Activated CD4-positive, alpha-beta T cell treated with anti-CD3 and anti-CD28 coated beads, Interleukin-2, amount 50 U/mL, for 4 hours (primary cell): Measurements from ENCODE around the gene FRMD5.

Experiments
- DNase-seq, 2 experiments: peaks; one replicate each; pipeline ENCODE4 v3.0.0-alpha.2; 2020

Gene FRMD5

GRCh38 chr15:43919540-43920253 is 275.4 kb downstream of the FRMD5 start:
- DNase-seq = no peak

GRCh38 chr15:43918717-43919116 is 276.4 kb downstream of the FRMD5 start:
- no peak for DNase-seq

GRCh38 chr15:43916326-43916660 is 278.8 kb downstream of the FRMD5 start:
- DNase-seq = no peak

GRCh38 chr15:43915631-43916325 is 279.3 kb downstream of the FRMD5 start:
- no peak for DNase-seq

- no peak for DNase-seq
These were observed 281.1 kb downstream of the FRMD5 start for GRCh38 chr15:43913941-43914340.

GRCh38 chr15:43913026-43913780 is 281.9 kb downstream of the FRMD5 start:
- no peak for DNase-seq

- no peak for DNase-seq
These were observed 282.9 kb downstream of the FRMD5 start for GRCh38 chr15:43912208-43912607.

GRCh38 chr15:43911235-43911781 is 283.8 kb downstream of the FRMD5 start:
- DNase-seq = no peak

GRCh38 chr15:43908516-43909050 is 286.5 kb downstream of the FRMD5 start:
- DNase-seq = no peak

GRCh38 chr15:43905755-43906154 is 289.3 kb downstream of the FRMD5 start:
- no peak for DNase-seq

- peak; percentile 23 to 28 for DNase-seq
These were observed 291.2 kb downstream of the FRMD5 start for GRCh38 chr15:43903864-43904290.

GRCh38 chr15:43901495-43901894 is 293.6 kb downstream of the FRMD5 start:
- no peak for DNase-seq

- DNase-seq = no peak
These were observed 294.1 kb downstream of the FRMD5 start for GRCh38 chr15:43900996-43901395.

GRCh38 chr15:43899928-43900327 is 295.1 kb downstream of the FRMD5 start:
- DNase-seq = no peak

- DNase-seq = no peak
These were observed 296.2 kb downstream of the FRMD5 start for GRCh38 chr15:43898891-43899290.

GRCh38 chr15:43896543-43896942 is 298.5 kb downstream of the FRMD5 start:
- no peak for DNase-seq

- DNase-seq = no peak
These were observed 299.5 kb downstream of the FRMD5 start for GRCh38 chr15:43895586-43895985.

- DNase-seq = no peak
These were observed 301.1 kb downstream of the FRMD5 start for GRCh38 chr15:43893956-43894355.

GRCh38 chr15:43889042-43889441 is 306.0 kb downstream of the FRMD5 start:
- no peak for DNase-seq

- DNase-seq = no peak
These were observed 307.2 kb downstream of the FRMD5 start for GRCh38 chr15:43887901-43888300.

- no peak for DNase-seq
These were observed 308.5 kb downstream of the FRMD5 start for GRCh38 chr15:43886558-43886957.

- DNase-seq = no peak
These were observed 311.5 kb downstream of the FRMD5 start for GRCh38 chr15:43883571-43883970.

- DNase-seq = no peak
These were observed 313.1 kb downstream of the FRMD5 start for GRCh38 chr15:43881944-43882343.
